ENCODE data around the gene LMCD1. TPM values are rescaled to one million over a fixed set of nuclear protein-coding genes. Genes with fewer than 3 reads are reported as not detected.

The LMCD1 gene
- polyA plus RNA-seq, 2 donors = 17.2 to 21.2 TPM

DNA sequence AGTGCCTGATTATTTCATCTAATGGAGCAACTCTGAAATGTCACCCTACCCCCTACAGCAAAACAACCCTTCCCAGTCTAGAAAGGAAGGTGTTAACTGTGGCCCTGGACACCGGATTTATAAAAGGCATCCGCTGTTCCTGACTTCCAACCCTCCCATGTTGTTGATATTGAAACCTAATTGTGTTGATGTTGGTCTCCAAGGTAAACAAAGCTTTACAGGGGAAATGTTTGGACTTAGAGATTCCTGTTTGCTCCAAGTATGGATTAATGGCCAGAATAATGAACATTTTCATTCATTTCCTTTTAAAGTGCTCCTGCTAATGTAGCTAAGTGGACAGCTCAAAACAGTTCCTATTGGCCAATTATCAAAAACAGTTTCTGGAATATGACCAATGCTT lies 19.4 kb upstream of the LMCD1 start:
- H3K4me1 ChIP-seq (ENCODE audit: control insufficient read depth in 2 of 2, insufficient read depth in 2 of 2, low read length in 1 of 2) = no peaks in the 10 kb centered on the region
- H3K27me3 ChIP-seq (ENCODE audit: control insufficient read depth in 1 of 2, insufficient read depth in 2 of 2, low read length in 2 of 2) = no peaks in the 10 kb centered on the region
- no peak overlapping the region for H3K27ac ChIP-seq (ENCODE audit: low read depth in 2 of 2, low read length in 1 of 2)
- H3K9me3 ChIP-seq (ENCODE audit: control insufficient read depth in 2 of 2, insufficient read depth in 1 of 2, low read depth in 1 of 2, low read length in 1 of 2) = no peaks in the 10 kb centered on the region
- 47 to 52% methylated on average over 2 of the region's 2 CpGs for WGBS, 2 donors
- H3K4me3 ChIP-seq (ENCODE audit: low read depth in 1 of 2, low read length in 2 of 2) = no peak overlapping the region
- no peaks in the 10 kb centered on the region for H3K36me3 ChIP-seq (ENCODE audit: control insufficient read depth in 2 of 2, insufficient read depth in 2 of 2, low read length in 1 of 2)

DNA sequence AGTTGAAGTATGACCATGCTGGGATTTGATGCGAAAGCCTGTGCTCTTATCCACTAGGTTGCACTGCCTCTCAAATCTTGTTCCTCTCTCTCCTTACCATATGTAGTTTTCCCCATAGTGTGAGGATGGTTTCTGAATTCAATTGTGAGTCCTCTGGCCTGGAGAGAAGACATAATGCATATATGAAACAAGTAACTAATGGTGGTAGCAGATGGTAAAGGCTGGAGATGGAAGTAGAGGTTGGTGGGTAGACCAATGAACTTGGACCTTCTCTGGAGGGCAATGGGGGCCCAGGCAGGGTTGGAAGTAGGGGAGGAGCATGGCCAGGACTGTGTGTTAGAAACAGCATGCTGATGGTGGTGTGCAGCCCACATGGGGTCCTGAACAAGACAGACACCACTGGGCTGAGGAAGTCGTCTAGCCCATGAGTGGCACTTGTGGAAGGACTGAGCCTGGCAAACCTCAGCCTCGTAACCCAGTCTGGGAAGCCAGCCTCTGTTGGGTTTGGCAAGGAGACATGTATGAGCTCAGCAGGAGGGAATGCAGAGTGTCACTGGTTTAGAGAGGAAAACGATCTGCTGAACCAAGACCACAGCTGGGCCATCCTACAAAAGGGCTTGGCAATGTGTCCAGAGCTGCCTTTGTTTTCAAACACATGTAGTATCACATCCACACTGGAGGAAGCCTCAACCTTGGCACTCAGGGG lies 18.5 kb upstream of the LMCD1 start:
- H3K27ac ChIP-seq (ENCODE audit: low read depth in 2 of 2, low read length in 1 of 2) = peak overlapping the region; percentile 30 to 57
- WGBS, 2 donors = 35 to 37% methylated on average over 4 of the region's 4 CpGs

DNA sequence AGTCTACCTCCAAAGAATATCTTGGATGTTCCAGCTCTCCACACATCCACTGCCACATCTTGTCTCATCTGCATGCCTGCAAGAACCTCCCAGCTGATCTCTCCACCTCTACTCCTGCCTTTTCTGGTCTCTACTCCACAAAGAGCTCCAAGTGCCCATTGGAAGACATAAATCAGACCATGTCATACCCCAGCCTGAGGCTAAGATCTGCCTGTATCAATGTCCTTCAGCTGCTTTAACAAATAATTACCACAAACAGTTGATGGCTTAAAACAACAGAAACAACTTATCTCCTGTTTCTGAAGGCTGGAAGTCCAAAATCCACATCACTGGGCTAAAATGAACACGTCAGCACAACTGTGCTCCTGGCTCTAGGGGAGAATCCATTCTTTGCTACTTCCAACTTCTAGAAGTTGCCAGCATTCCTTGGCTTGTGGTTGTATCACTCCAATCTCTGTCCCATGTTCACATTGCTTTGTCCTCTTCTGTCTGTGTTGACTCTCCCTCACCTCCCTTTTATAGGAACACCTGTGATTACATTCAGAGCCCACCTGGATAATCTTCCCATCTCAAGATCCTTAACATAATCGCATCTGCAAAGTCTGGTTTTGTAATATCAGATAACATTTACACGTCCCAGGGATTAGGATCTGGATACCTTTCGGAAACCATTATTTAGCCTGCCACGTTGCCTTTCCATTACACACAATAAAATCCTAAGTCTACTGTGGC lies 17.0 kb upstream of the LMCD1 start:
- Histone ChIP-seq H3K27me3 (ENCODE audit: control insufficient read depth in 1 of 2, insufficient read depth in 2 of 2, low read length in 2 of 2) (no peaks in the 10 kb centered on the region), H3K4me3 (ENCODE audit: low read depth in 1 of 2, low read length in 2 of 2) (no peak overlapping the region), H3K4me1 (ENCODE audit: control insufficient read depth in 2 of 2, insufficient read depth in 2 of 2, low read length in 1 of 2) (no peaks in the 10 kb centered on the region), H3K27ac (ENCODE audit: low read depth in 2 of 2, low read length in 1 of 2) (no peak overlapping the region), H3K36me3 (ENCODE audit: control insufficient read depth in 2 of 2, insufficient read depth in 2 of 2, low read length in 1 of 2) (no peaks in the 10 kb centered on the region), H3K9me3 (ENCODE audit: control insufficient read depth in 2 of 2, insufficient read depth in 1 of 2, low read depth in 1 of 2, low read length in 1 of 2) (no peaks in the 10 kb centered on the region)
- 87 to 92% methylated on average over 5 of the region's 5 CpGs for WGBS, 2 donors

More for the DNA sequence above, 18.5 kb upstream of the LMCD1 start:
- Histone ChIP-seq H3K9me3 (ENCODE audit: control insufficient read depth in 2 of 2, insufficient read depth in 1 of 2, low read depth in 1 of 2, low read length in 1 of 2) (no peaks in the 10 kb centered on the region), H3K36me3 (ENCODE audit: control insufficient read depth in 2 of 2, insufficient read depth in 2 of 2, low read length in 1 of 2) (no peaks in the 10 kb centered on the region), H3K4me1 (ENCODE audit: control insufficient read depth in 2 of 2, insufficient read depth in 2 of 2, low read length in 1 of 2) (no peaks in the 10 kb centered on the region), H3K4me3 (ENCODE audit: low read depth in 1 of 2, low read length in 2 of 2) (no peak overlapping the region), H3K27me3 (ENCODE audit: control insufficient read depth in 1 of 2, insufficient read depth in 2 of 2, low read length in 2 of 2) (no peaks in the 10 kb centered on the region)

DNA sequence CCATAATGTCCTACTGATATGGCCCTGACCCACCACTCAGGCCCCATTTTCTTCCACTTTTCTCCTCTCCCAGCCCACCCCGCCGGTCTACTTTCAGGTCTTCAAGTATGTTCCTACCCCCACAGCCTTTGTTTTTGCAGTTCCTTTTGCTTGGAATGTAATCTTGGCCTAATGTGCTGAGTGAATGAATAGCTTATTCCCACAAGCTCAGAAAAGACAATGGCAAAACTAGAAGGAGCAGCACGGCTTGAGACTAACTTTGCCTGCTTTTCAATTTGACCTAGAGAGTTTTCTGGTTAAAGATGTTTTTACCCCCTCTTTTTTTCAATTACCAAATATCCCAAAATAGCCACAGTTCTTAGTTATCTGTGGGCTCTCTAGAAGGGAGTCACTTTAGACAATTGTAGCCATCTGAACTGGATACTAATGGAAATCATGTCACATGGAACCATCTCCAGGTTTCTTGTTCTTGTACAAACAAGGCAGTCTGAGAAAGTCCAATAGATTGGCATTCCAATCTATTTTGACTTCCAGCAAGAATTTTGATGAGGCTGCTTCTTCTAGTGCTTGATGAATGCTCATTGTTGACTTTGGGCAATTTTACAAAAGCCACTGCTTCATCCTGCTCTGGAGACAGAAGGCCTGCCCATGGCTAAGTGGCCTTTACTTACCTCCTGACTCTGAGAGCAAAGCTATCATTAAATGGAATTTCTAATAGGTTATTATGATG lies 16.3 kb upstream of the LMCD1 start:
- Histone ChIP-seq H3K27me3 (ENCODE audit: control insufficient read depth in 1 of 2, insufficient read depth in 2 of 2, low read length in 2 of 2) (no peaks in the 10 kb centered on the region), H3K36me3 (ENCODE audit: control insufficient read depth in 2 of 2, insufficient read depth in 2 of 2, low read length in 1 of 2) (no peaks in the 10 kb centered on the region), H3K4me3 (ENCODE audit: low read depth in 1 of 2, low read length in 2 of 2) (no peak overlapping the region), H3K27ac (ENCODE audit: low read depth in 2 of 2, low read length in 1 of 2) (no peak overlapping the region), H3K4me1 (ENCODE audit: control insufficient read depth in 2 of 2, insufficient read depth in 2 of 2, low read length in 1 of 2) (no peaks in the 10 kb centered on the region), H3K9me3 (ENCODE audit: control insufficient read depth in 2 of 2, insufficient read depth in 1 of 2, low read depth in 1 of 2, low read length in 1 of 2) (no peaks in the 10 kb centered on the region)
- WGBS, 2 donors = 72 to 80% methylated on average over 3 of the region's 3 CpGs

DNA sequence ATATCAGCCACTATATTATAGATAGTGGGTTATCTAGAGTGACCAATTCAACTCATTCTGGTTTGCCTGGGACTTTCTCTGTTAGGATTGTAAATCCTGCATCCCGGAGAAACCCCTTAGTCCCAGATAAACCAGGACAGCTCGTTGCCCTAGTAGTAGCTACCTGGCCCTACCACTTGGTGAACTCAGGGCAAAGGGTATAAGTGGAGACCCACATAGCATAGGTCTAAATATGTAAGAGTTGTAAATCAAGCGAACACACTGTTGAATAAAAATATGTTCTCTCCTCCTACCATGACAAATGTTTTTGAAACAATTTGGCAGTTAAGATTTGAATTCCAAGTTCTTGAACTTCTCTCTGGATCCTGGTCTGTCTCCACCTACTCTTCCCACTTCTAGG lies 15.7 kb upstream of the LMCD1 start:
- Histone ChIP-seq H3K36me3 (ENCODE audit: control insufficient read depth in 2 of 2, insufficient read depth in 2 of 2, low read length in 1 of 2) (no peaks in the 10 kb centered on the region), H3K4me3 (ENCODE audit: low read depth in 1 of 2, low read length in 2 of 2) (no peak overlapping the region), H3K27ac (ENCODE audit: low read depth in 2 of 2, low read length in 1 of 2) (no peak overlapping the region), H3K4me1 (ENCODE audit: control insufficient read depth in 2 of 2, insufficient read depth in 2 of 2, low read length in 1 of 2) (no peaks in the 10 kb centered on the region), H3K27me3 (ENCODE audit: control insufficient read depth in 1 of 2, insufficient read depth in 2 of 2, low read length in 2 of 2) (no peaks in the 10 kb centered on the region), H3K9me3 (ENCODE audit: control insufficient read depth in 2 of 2, insufficient read depth in 1 of 2, low read depth in 1 of 2, low read length in 1 of 2) (no peaks in the 10 kb centered on the region)
- 57 to 66% methylated on average over 3 of the region's 3 CpGs for WGBS, 2 donors

DNA sequence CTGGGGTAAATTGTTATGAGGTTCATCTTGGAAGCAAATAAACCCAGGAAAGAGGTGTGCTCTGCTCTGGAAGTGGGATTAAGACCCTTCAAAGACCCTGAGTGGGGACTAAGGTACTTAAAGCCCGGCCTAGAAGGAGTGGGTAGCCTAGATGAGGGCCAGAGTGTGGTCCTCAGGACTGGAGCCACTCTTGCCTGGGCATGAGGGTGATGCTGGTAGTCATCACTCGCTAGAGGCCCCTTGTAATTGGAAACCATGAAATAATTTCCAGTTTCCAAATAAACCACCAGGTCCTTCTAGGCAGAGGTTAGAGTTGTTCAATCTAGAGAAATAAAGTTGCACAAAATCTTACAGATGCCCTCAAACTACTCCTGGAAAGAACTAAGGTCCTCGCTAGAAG lies 15.2 kb upstream of the LMCD1 start:
- Histone ChIP-seq H3K4me1 (ENCODE audit: control insufficient read depth in 2 of 2, insufficient read depth in 2 of 2, low read length in 1 of 2) (no peaks in the 10 kb centered on the region), H3K9me3 (ENCODE audit: control insufficient read depth in 2 of 2, insufficient read depth in 1 of 2, low read depth in 1 of 2, low read length in 1 of 2) (no peaks in the 10 kb centered on the region), H3K36me3 (ENCODE audit: control insufficient read depth in 2 of 2, insufficient read depth in 2 of 2, low read length in 1 of 2) (no peaks in the 10 kb centered on the region), H3K27me3 (ENCODE audit: control insufficient read depth in 1 of 2, insufficient read depth in 2 of 2, low read length in 2 of 2) (no peaks in the 10 kb centered on the region), H3K4me3 (ENCODE audit: low read depth in 1 of 2, low read length in 2 of 2) (no peak overlapping the region), H3K27ac (ENCODE audit: low read depth in 2 of 2, low read length in 1 of 2) (no peak overlapping the region)
- WGBS, 2 donors = 89% methylated on average over 3 of the region's 3 CpGs

DNA sequence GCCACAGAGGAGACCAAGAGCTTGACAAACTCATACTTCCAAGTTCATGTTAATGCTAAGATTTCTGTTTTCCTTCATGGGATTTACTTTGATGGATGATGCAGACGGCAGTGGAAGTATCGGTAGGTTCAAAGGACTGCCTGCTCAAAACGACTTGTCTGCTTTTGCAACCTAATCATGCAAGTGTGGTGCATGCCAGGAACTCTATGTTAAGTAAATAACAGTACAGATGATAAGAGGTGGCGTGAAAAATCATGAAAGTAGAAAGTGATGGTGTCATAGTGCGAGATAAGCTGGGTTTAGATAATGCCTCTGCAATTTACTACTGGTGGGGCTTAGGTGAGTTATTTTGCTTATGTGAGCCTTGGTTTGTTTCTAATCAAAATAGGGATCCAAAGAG lies 14.7 kb upstream of the LMCD1 start:
- 36 to 48% methylated on average over 5 of the region's 5 CpGs for WGBS, 2 donors
- Histone ChIP-seq H3K4me3 (ENCODE audit: low read depth in 1 of 2, low read length in 2 of 2) (no peak overlapping the region), H3K4me1 (ENCODE audit: control insufficient read depth in 2 of 2, insufficient read depth in 2 of 2, low read length in 1 of 2) (peaks cover 0 to 2% of the 10 kb centered on the region in 2 donors), H3K27me3 (ENCODE audit: control insufficient read depth in 1 of 2, insufficient read depth in 2 of 2, low read length in 2 of 2) (no peaks in the 10 kb centered on the region), H3K9me3 (ENCODE audit: control insufficient read depth in 2 of 2, insufficient read depth in 1 of 2, low read depth in 1 of 2, low read length in 1 of 2) (no peaks in the 10 kb centered on the region), H3K36me3 (ENCODE audit: control insufficient read depth in 2 of 2, insufficient read depth in 2 of 2, low read length in 1 of 2) (no peaks in the 10 kb centered on the region), H3K27ac (ENCODE audit: low read depth in 2 of 2, low read length in 1 of 2) (no peak overlapping the region)

DNA sequence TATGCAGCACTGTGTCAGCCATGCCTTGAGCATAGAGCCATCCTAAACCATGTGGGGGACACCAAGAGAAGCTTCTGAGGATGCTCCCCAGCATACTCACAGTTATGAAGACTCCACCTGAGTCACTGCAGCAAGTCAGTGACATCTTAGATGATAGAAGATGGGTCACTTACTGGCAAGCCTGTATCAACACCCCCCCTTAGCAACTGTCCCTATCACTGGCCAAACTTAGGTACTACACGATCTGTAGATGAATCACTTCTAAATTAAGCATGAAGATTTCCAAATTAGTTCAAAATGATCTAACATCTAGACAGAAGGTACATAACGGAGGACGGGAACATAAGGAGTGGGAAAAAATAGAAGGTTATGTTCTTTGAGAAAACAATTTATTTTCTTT lies 13.2 kb upstream of the LMCD1 start:
- 73 to 78% methylated on average over 3 of the region's 3 CpGs for WGBS, 2 donors
- H3K27me3 ChIP-seq (ENCODE audit: control insufficient read depth in 1 of 2, insufficient read depth in 2 of 2, low read length in 2 of 2) = no peaks in the 10 kb centered on the region
- H3K9me3 ChIP-seq (ENCODE audit: control insufficient read depth in 2 of 2, insufficient read depth in 1 of 2, low read depth in 1 of 2, low read length in 1 of 2) = no peaks in the 10 kb centered on the region
- H3K4me3 ChIP-seq (ENCODE audit: low read depth in 1 of 2, low read length in 2 of 2) = no peak overlapping the region
- H3K36me3 ChIP-seq (ENCODE audit: control insufficient read depth in 2 of 2, insufficient read depth in 2 of 2, low read length in 1 of 2) = no peaks in the 10 kb centered on the region
- peaks cover 0 to 6% of the 10 kb centered on the region in 2 donors for H3K4me1 ChIP-seq (ENCODE audit: control insufficient read depth in 2 of 2, insufficient read depth in 2 of 2, low read length in 1 of 2)
- H3K27ac ChIP-seq (ENCODE audit: low read depth in 2 of 2, low read length in 1 of 2) = peak overlapping the region in 1 of 2 donors; percentile 36

DNA sequence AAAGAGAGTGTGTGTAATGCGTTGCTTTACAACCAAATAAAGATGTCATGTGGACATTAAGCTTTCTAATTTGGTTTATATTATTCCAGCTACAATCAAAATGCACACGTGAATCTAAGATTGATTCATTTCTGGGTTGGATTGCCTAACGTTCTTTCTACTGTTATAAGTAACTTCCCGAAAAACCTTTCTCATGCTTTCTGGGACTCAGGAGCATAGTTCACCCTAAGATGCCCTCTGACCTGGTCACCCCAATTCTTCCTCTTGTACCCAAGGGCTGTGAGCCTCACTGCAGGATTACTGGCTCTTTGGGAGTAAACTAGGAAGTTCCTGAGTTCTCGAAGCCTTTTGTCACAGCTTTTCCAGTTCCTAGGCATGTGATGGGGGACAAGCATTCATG lies 12.7 kb upstream of the LMCD1 start:
- Histone ChIP-seq H3K27me3 (ENCODE audit: control insufficient read depth in 1 of 2, insufficient read depth in 2 of 2, low read length in 2 of 2) (no peaks in the 10 kb centered on the region), H3K36me3 (ENCODE audit: control insufficient read depth in 2 of 2, insufficient read depth in 2 of 2, low read length in 1 of 2) (no peaks in the 10 kb centered on the region), H3K9me3 (ENCODE audit: control insufficient read depth in 2 of 2, insufficient read depth in 1 of 2, low read depth in 1 of 2, low read length in 1 of 2) (no peaks in the 10 kb centered on the region), H3K4me1 (ENCODE audit: control insufficient read depth in 2 of 2, insufficient read depth in 2 of 2, low read length in 1 of 2) (peaks cover 0 to 7% of the 10 kb centered on the region in 2 donors), H3K4me3 (ENCODE audit: low read depth in 1 of 2, low read length in 2 of 2) (no peak overlapping the region), H3K27ac (ENCODE audit: low read depth in 2 of 2, low read length in 1 of 2) (no peak overlapping the region)
- WGBS, 2 donors = 55 to 72% methylated on average over 5 of the region's 5 CpGs
